ENCODE results near the gene NTM.

NTM gene

GRCh38 chr11:131767421-131767820 is 397.0 kb downstream of the NTM start:
- Histone ChIP-seq H3K4me3 (no peak overlapping the region), H3K27ac (no peak overlapping the region)

- Histone ChIP-seq H3K27ac (no peak overlapping the region), H3K4me3 (no peak overlapping the region)
Measured at GRCh38 chr11:131770801-131771200, 400.4 kb downstream of the NTM start.

- H3K27ac ChIP-seq, result no peak overlapping the region
- no peak overlapping the region for H3K4me3 ChIP-seq
Measured at GRCh38 chr11:131771471-131771870, 401.1 kb downstream of the NTM start.

GRCh38 chr11:131773626-131774025 is 403.2 kb downstream of the NTM start:
- H3K27ac ChIP-seq, result no peak overlapping the region

GRCh38 chr11:131776211-131776610 is 405.8 kb downstream of the NTM start:
- no peak overlapping the region for H3K27ac ChIP-seq
- H3K4me3 ChIP-seq, result no peak overlapping the region

More at GRCh38 chr11:131773626-131774025, 403.2 kb downstream of the NTM start:
- H3K4me3 ChIP-seq, result no peak overlapping the region

- no peak overlapping the region for H3K27ac ChIP-seq
- no peak overlapping the region for H3K4me3 ChIP-seq
Measured at GRCh38 chr11:131785801-131786200, 415.4 kb downstream of the NTM start.

GRCh38 chr11:131787119-131787518 is 416.7 kb downstream of the NTM start:
- no peak overlapping the region for H3K27ac ChIP-seq
- H3K4me3 ChIP-seq, result no peak overlapping the region

GRCh38 chr11:131790586-131790985 is 420.2 kb downstream of the NTM start:
- Histone ChIP-seq H3K27ac (no peak overlapping the region), H3K4me3 (no peak overlapping the region)

GRCh38 chr11:131792243-131792642 is 421.8 kb downstream of the NTM start:
- Histone ChIP-seq H3K4me3 (no peak overlapping the region), H3K27ac (no peak overlapping the region)

- Histone ChIP-seq H3K27ac (no peak overlapping the region), H3K4me3 (no peak overlapping the region)
Measured at GRCh38 chr11:131796089-131796488, 425.7 kb downstream of the NTM start.

GRCh38 chr11:131796541-131796940 is 426.1 kb downstream of the NTM start:
- no peak overlapping the region for H3K4me3 ChIP-seq
- no peak overlapping the region for H3K27ac ChIP-seq

- Histone ChIP-seq H3K4me3 (no peak overlapping the region), H3K27ac (no peak overlapping the region)
Measured at GRCh38 chr11:131800452-131800851, 430.0 kb downstream of the NTM start.

- Histone ChIP-seq H3K27ac (no peak overlapping the region), H3K4me3 (no peak overlapping the region)
Measured at GRCh38 chr11:131802440-131803115, 432.2 kb downstream of the NTM start.

- Histone ChIP-seq H3K4me3 (no peak overlapping the region), H3K27ac (no peak overlapping the region)
Measured at GRCh38 chr11:131807876-131808275, 437.5 kb downstream of the NTM start.

GRCh38 chr11:131808470-131808869 is 438.1 kb downstream of the NTM start:
- H3K4me3 ChIP-seq, result no peak overlapping the region
- no peak overlapping the region for H3K27ac ChIP-seq

GRCh38 chr11:131809203-131809918 is 438.9 kb downstream of the NTM start:
- Histone ChIP-seq H3K4me3 (no peak overlapping the region), H3K27ac (no peak overlapping the region)

- no peak overlapping the region for H3K4me3 ChIP-seq
- H3K27ac ChIP-seq, result no peak overlapping the region
Measured at GRCh38 chr11:131810541-131810940, 440.1 kb downstream of the NTM start.

GRCh38 chr11:131811383-131811782 is 441.0 kb downstream of the NTM start:
- Histone ChIP-seq H3K27ac (no peak overlapping the region), H3K4me3 (no peak overlapping the region)

GRCh38 chr11:131814108-131814507 is 443.7 kb downstream of the NTM start:
- Histone ChIP-seq H3K4me3 (no peak overlapping the region), H3K27ac (no peak overlapping the region)

GRCh38 chr11:131815590-131815989 is 445.2 kb downstream of the NTM start:
- Histone ChIP-seq H3K27ac (no peak overlapping the region), H3K4me3 (no peak overlapping the region)

- Histone ChIP-seq H3K27ac (no peak overlapping the region), H3K4me3 (no peak overlapping the region)
Measured at GRCh38 chr11:131816051-131816450, 445.6 kb downstream of the NTM start.

All from skin epidermis (tissue), 12 donors.